HepG2 (cell line): ENCODE measurements around the gene NABP1. TPM values are rescaled to one million over a fixed set of nuclear protein-coding genes. Genes with fewer than 3 reads are reported as not detected.
A peak's percentile ranks its signal among the peaks of the same experiment; 100 is the strongest.

ENCODE experiments used
- CBFB ChIP-seq: sonication (generic); formaldehyde crosslinking; IDR thresholded peaks from 2 replicates; pipeline ENCODE4 v1.4.0; 2020; ENCODE audit warnings: missing genetic modification reagents
- MED1 ChIP-seq: sonication (generic); formaldehyde crosslinking; IDR thresholded peaks from 2 replicates; pipeline ENCODE4 v1.4.0; 2020; ENCODE audit warnings: missing genetic modification reagents
- NRL ChIP-seq: sonication (generic); formaldehyde crosslinking; IDR thresholded peaks from 2 replicates; pipeline ENCODE4 v1.5.0; 2020; ENCODE audit warnings: missing genetic modification reagents, mild to moderate bottlenecking, moderate library complexity, borderline replicate concordance
- SCMH1 ChIP-seq: sonication (generic); formaldehyde crosslinking; IDR thresholded peaks from 2 replicates; pipeline ENCODE4 v1.9.0; 2021; ENCODE audit warnings: missing genetic modification reagents, mild to moderate bottlenecking, borderline replicate concordance
- TBX3 ChIP-seq: fragments of 450-650 bp; IDR thresholded peaks from 2 replicates; pipeline ENCODE4 v1.6.1; 2017; ENCODE audit warnings: antibody characterized with exemption, mild to moderate bottlenecking, inconsistent platforms, borderline replicate concordance
- ZNF256 ChIP-seq: sonication (generic); formaldehyde crosslinking; conservative IDR thresholded peaks from 2 replicates; pipeline ENCODE4 v1.4.0; 2020; ENCODE audit warnings: missing genetic modification reagents
- ZSCAN25 ChIP-seq: sonication (generic); formaldehyde crosslinking; IDR thresholded peaks from 2 replicates; pipeline ENCODE4 v1.8.0; 2022; ENCODE audit warnings: mild to moderate bottlenecking, missing genetic modification reagents
- polyA plus RNA-seq, 8 experiments: library from polyadenylated mRNA; depleted of rRNA in 3 of 8; stranded (reverse) in 7 of 8; unstranded in 1 of 8; fragments of >200 nt; fragmentation: Illumina TruSeq in 4 of 8; extraction: Trizol in 4 of 8; gene quantifications; 2 replicates each; pipeline versions ENCODE4 v1.2.1 to v1.2.3, GENCODE V29; 2011 to 2016; ENCODE audit warnings: low read depth in 4 of 8, missing spikeins in 1 of 8, mixed read lengths in 1 of 8; ENCODE audit not compliant: insufficient read depth in 1 of 8
- total RNA-seq, 5 experiments: library from RNA; depleted of rRNA; stranded (reverse); fragments of >200 nt; fragmentation: Illumina TruSeq; extraction: Trizol; gene quantifications; 2 replicates each; pipeline ENCODE4 v1.2.3, GENCODE V29; 2016; ENCODE audit warnings: low read depth in 1 of 5
- TF ChIP-seq, protein P1 (sequence below): sonication (generic); formaldehyde crosslinking; IDR thresholded peaks from 2 replicates; pipeline ENCODE4 v1.4.0; 2020; ENCODE audit warnings: missing genetic modification reagents, mild to moderate bottlenecking, borderline replicate concordance
- TF ChIP-seq, protein P2 (sequence below): IDR thresholded peaks from 2 replicates; pipeline ENCODE4 v1.6.1; 2012; ENCODE audit warnings: low read depth, low read length, improper control_type of control experiment
- TF ChIP-seq, protein P3 (sequence below): sonication (generic); formaldehyde crosslinking; IDR thresholded peaks from 2 replicates; pipeline ENCODE4 v1.5.1; 2020; ENCODE audit warnings: missing genetic modification reagents, mild to moderate bottlenecking, borderline replicate concordance
- TF ChIP-seq, protein P4 (sequence below): sonication (generic); formaldehyde crosslinking; IDR thresholded peaks from 2 replicates; pipeline ENCODE4 v1.8.1; 2023; ENCODE audit warnings: missing genetic modification reagents, inconsistent platforms, borderline replicate concordance
- TF ChIP-seq, protein P5 (sequence below): sonication (generic); formaldehyde crosslinking; IDR thresholded peaks from 2 replicates; pipeline ENCODE4 v1.4.0; 2020; ENCODE audit warnings: missing genetic modification reagents
- TF ChIP-seq, protein P6 (sequence below): IDR thresholded peaks from 2 replicates; pipeline ENCODE4 v1.6.1; 2016; ENCODE audit warnings: missing compliant biosample characterization, missing genetic modification reagents, borderline replicate concordance

NABP1 gene
- total and polyA plus RNA-seq, 2 of the 13 experiments (the other 11 are each of a cell fraction or from before 2014, with no cell fraction given), result 14.9 to 19.8 TPM

DNA sequence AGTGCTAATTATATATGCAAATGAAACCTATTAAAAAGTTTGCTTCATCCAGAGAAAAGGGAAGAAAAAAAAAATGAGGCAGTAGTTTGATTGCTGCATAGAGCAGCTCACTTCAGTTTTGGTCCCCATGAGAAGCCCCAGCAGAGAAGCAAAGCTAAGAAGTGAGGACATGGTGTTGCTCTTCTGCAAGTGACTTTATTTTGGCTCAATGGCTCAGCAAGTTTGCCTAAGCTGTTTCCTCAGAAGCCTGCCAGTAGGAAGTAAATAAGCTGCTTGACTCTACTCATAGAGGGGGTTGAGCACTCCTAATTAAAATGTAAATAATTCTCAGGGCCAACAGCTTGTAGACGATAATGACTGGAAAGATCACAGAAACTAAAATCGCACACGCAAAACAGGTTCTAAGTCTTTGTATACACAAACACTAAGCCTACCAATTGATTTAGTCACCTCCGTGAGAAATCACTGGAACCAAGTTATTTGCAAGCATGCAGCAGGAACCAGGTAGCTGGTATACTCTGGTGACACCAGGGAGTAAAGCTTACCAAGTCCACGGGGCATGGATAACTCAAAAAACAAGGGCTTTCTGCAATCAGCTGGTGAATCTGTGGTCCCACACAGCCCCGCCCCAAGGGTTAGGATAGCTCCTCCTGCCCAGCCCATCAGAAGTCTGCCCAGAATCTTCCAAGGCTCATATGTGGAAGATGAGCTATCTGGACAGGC lies 39.7 kb upstream of the NABP1 start (continued):
- TF ChIP-seq, protein P1, sequence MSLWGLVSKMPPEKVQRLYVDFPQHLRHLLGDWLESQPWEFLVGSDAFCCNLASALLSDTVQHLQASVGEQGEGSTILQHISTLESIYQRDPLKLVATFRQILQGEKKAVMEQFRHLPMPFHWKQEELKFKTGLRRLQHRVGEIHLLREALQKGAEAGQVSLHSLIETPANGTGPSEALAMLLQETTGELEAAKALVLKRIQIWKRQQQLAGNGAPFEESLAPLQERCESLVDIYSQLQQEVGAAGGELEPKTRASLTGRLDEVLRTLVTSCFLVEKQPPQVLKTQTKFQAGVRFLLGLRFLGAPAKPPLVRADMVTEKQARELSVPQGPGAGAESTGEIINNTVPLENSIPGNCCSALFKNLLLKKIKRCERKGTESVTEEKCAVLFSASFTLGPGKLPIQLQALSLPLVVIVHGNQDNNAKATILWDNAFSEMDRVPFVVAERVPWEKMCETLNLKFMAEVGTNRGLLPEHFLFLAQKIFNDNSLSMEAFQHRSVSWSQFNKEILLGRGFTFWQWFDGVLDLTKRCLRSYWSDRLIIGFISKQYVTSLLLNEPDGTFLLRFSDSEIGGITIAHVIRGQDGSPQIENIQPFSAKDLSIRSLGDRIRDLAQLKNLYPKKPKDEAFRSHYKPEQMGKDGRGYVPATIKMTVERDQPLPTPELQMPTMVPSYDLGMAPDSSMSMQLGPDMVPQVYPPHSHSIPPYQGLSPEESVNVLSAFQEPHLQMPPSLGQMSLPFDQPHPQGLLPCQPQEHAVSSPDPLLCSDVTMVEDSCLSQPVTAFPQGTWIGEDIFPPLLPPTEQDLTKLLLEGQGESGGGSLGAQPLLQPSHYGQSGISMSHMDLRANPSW (CRISPR knock-in tag), result no peak
- TF ChIP-seq, protein P2, sequence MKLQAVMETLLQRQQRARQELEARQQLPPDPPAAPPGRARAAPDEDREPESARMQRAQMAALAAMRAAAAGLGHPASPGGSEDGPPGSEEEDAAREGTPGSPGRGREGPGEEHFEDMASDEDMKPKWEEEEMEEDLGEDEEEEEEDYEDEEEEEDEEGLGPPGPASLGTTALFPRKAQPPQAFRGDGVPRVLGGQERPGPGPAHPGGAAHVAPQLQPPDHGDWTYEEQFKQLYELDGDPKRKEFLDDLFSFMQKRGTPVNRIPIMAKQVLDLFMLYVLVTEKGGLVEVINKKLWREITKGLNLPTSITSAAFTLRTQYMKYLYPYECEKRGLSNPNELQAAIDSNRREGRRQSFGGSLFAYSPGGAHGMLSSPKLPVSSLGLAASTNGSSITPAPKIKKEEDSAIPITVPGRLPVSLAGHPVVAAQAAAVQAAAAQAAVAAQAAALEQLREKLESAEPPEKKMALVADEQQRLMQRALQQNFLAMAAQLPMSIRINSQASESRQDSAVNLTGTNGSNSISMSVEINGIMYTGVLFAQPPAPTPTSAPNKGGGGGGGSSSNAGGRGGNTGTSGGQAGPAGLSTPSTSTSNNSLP, result no peak; the same call in none of the 2 replicates
- TF ChIP-seq, protein P3, sequence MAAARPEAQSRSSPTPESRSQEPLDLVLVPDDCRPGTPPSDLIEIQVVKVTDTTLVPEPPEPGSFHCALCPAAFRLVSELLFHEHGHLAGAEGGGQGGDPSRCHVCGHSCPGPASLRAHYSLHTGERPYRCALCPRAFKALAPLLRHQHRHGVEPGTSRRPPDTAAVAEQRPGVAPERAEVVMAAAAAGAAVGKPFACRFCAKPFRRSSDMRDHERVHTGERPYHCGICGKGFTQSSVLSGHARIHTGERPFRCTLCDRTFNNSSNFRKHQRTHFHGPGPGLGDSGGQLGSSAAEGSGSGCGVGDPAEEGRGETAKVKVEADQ (CRISPR knock-in tag), result no peak
- TF ChIP-seq MED1 (CRISPR knock-in tag) (no peak), ZSCAN25 (no peak), SCMH1 (CRISPR knock-in tag) (no peak), CBFB (CRISPR knock-in tag) (no peak), ZNF256 (CRISPR knock-in tag) (no peak), NRL (CRISPR knock-in tag) (no peak), TBX3 (peak; percentile 61; the same call in 1 of the 2 replicates)
- TF ChIP-seq, protein P4, sequence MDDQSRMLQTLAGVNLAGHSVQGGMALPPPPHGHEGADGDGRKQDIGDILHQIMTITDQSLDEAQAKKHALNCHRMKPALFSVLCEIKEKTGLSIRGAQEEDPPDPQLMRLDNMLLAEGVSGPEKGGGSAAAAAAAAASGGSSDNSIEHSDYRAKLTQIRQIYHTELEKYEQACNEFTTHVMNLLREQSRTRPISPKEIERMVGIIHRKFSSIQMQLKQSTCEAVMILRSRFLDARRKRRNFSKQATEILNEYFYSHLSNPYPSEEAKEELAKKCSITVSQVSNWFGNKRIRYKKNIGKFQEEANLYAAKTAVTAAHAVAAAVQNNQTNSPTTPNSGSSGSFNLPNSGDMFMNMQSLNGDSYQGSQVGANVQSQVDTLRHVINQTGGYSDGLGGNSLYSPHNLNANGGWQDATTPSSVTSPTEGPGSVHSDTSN (CRISPR knock-in tag), result no peak
- TF ChIP-seq, protein P5, sequence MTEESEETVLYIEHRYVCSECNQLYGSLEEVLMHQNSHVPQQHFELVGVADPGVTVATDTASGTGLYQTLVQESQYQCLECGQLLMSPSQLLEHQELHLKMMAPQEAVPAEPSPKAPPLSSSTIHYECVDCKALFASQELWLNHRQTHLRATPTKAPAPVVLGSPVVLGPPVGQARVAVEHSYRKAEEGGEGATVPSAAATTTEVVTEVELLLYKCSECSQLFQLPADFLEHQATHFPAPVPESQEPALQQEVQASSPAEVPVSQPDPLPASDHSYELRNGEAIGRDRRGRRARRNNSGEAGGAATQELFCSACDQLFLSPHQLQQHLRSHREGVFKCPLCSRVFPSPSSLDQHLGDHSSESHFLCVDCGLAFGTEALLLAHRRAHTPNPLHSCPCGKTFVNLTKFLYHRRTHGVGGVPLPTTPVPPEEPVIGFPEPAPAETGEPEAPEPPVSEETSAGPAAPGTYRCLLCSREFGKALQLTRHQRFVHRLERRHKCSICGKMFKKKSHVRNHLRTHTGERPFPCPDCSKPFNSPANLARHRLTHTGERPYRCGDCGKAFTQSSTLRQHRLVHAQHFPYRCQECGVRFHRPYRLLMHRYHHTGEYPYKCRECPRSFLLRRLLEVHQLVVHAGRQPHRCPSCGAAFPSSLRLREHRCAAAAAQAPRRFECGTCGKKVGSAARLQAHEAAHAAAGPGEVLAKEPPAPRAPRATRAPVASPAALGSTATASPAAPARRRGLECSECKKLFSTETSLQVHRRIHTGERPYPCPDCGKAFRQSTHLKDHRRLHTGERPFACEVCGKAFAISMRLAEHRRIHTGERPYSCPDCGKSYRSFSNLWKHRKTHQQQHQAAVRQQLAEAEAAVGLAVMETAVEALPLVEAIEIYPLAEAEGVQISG (CRISPR knock-in tag), result 0 out of 2 replicates have a peak, but pooled peaks have one; percentile 21
- TF ChIP-seq, protein P6, sequence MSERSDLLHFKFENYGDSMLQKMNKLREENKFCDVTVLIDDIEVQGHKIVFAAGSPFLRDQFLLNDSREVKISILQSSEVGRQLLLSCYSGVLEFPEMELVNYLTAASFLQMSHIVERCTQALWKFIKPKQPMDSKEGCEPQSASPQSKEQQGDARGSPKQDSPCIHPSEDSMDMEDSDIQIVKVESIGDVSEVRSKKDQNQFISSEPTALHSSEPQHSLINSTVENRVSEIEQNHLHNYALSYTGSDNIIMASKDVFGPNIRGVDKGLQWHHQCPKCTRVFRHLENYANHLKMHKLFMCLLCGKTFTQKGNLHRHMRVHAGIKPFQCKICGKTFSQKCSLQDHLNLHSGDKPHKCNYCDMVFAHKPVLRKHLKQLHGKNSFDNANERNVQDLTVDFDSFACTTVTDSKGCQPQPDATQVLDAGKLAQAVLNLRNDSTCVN, result no peak
